GM10248 (cell line): ENCODE results near the gene SPINK5.

Experiments
- CTCF ChIA-PET: fragments of 300-600 bp; sonication (Branson Sonifier 250); formaldehyde crosslinking; extraction: SDS; loops from one replicate; lab custom pipeline; 2021; ENCODE audit warnings: antibody characterized with exemption; lab: Yijun Ruan, JAX
- POLR2A ChIA-PET: fragments of 350-650 bp; sonication (Branson Sonifier 250); formaldehyde crosslinking; extraction: SDS; loops from one replicate; lab custom pipeline; 2020; ENCODE audit warnings: antibody characterized with exemption; lab: Yijun Ruan, JAX
- DNase-seq: peaks from one replicate; pipeline ENCODE4 v3.0.0; 2012; ENCODE audit errors: extremely low spot score
- TF ChIP-seq, protein P1 (sequence below): IDR thresholded peaks from 2 replicates; pipeline ENCODE4 v1.5.1; 2012; ENCODE audit warnings: mild to moderate bottlenecking, low read depth; ENCODE audit errors: extremely low read depth, missing control alignments, control extremely low read depth

The SPINK5 gene

GRCh38 chr5:148162038-148162437 lies 98.3 kb downstream of the SPINK5 start:
- POLR2A ChIA-PET: no interaction called here

GRCh38 chr5:148163345-148163744 lies 99.6 kb downstream of the SPINK5 start:
- no peak for DNase-seq
- TF ChIP-seq, protein P1, sequence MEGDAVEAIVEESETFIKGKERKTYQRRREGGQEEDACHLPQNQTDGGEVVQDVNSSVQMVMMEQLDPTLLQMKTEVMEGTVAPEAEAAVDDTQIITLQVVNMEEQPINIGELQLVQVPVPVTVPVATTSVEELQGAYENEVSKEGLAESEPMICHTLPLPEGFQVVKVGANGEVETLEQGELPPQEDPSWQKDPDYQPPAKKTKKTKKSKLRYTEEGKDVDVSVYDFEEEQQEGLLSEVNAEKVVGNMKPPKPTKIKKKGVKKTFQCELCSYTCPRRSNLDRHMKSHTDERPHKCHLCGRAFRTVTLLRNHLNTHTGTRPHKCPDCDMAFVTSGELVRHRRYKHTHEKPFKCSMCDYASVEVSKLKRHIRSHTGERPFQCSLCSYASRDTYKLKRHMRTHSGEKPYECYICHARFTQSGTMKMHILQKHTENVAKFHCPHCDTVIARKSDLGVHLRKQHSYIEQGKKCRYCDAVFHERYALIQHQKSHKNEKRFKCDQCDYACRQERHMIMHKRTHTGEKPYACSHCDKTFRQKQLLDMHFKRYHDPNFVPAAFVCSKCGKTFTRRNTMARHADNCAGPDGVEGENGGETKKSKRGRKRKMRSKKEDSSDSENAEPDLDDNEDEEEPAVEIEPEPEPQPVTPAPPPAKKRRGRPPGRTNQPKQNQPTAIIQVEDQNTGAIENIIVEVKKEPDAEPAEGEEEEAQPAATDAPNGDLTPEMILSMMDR: no peak
- POLR2A ChIA-PET: no interaction called here
- CTCF ChIA-PET: no interaction called here

More at GRCh38 chr5:148162038-148162437, 98.3 kb downstream of the SPINK5 start:
- TF ChIP-seq, protein P1: no peak
- CTCF ChIA-PET: no interaction called here
- DNase-seq: no peak

DNA sequence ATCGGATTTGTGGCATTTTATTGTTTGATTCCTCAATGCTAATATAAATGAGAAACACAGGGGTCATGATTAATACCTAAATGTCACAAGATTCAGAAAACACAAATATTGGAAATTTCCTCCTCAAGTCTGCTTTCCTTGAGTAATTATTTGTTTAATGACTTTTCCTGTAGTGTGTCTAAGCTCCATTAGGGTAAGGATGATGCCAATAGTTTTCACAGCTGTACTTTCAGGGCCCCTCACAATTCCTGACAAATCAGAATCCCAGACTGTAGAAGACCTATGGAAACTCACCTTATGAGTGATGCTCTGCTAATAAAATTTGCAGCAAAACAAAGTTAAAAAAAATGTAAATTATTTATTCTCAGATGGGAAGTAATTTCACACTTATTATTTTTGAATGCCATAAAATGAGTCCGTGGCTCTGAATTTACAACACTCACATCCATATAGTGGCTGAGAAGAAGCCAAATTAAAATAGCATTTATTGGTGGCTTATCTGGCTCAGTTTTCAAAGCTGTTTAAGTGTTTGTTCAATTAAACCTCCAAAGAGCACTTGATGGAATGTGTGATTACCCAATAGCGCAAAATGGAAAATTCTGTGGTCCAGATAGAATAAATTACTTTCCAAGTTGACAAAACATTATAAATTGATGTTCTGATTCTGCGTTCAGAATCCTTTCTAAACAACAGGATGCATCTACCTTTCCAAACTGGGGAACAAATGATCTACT lies 102.9 kb downstream of the SPINK5 start:
- POLR2A ChIA-PET: no interaction called here
- CTCF ChIA-PET: interaction anchor here (1.2 to 1.8 kb wide), 2 partner anchors 8 to 10 kb away, joined by 3 to 4 read pairs; no protein-coding TSS in a partner anchor
- DNase-seq: no peak
- TF ChIP-seq, protein P1: no peak

DNA sequence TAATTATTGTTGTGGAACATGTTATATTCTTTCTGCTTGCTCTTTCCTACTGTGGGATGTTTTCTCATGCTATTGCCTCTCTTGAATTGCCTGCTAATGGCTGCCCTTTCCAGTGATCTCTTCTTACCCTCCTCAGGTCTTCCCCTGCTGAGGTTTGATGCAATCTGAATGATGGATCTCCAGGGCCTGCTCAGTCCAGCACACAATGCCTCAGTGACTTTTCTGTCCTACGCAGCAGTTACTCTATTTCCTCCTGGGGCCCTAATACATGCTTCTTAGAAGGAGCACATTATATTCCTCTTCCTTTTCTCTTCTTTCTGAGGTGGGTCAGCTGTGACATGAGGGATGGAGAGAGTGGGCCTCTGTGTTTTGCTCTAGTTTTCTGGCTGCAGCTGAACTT lies 104.5 kb downstream of the SPINK5 start, which contains the start of gene SPINK14:
Gene SPINK14, plus strand, starts transcription at position 301 of the 400 bp plus-strand sequence. CDS start 1,187 bp downstream, outside the sequence.
- TF ChIP-seq, protein P1: no peak
- ChIA-PET POLR2A (no interaction called here), CTCF (no interaction called here)
- DNase-seq: no peak

- TF ChIP-seq, protein P1: no peak
- ChIA-PET POLR2A (no interaction called here), CTCF (interaction anchor here (1.1 to 2.5 kb wide), 2 partner anchors 21 to 558 kb away, joined by 3 to 10 read pairs; no protein-coding TSS in a partner anchor)
- DNase-seq: no peak
These were observed 108.6 kb downstream of the SPINK5 start for GRCh38 chr5:148172377-148172776.

GRCh38 chr5:148176480-148176879 lies 112.7 kb downstream of the SPINK5 start:
- TF ChIP-seq, protein P1: no peak
- ChIA-PET CTCF (interaction anchor here (0.6 to 1.6 kb wide), 4 partner anchors 11 to 556 kb away, joined by 3 read pairs; partner anchors contain the start of gene SPINK6), POLR2A (no interaction called here)
- no peak for DNase-seq
